Measurements from ENCODE around the gene KBTBD7. TPM values are rescaled to one million over a fixed set of nuclear protein-coding genes. Genes with fewer than 3 reads are reported as not detected.

Gene KBTBD7
- total and polyA plus RNA-seq, 2 of the 8 experiments (the other 6 are each of a cell fraction or from before 2014, with no cell fraction given): 10.2 to 17.4 TPM

GRCh38 chr13:41216160-41216559 is 21.8 kb upstream of the KBTBD7 start:
- Histone ChIP-seq H3K56ac (replicated peaks; ENCODE audit: insufficient read length, low read depth, low read length) (no peak overlapping the region), H2BK15ac (ENCODE audit: low read length) (no peak overlapping the region), H3K14ac (ENCODE audit: insufficient read length) (no peak overlapping the region), H3K9ac (replicated peaks in 1 of 4; ENCODE audit: extremely low read depth in 1 of 4, low read depth in 3 of 4, low read length in 3 of 4) (no peak overlapping the region), H3K23ac (ENCODE audit: insufficient read length) (no peak overlapping the region), H2BK5ac (ENCODE audit: low read depth, low read length) (no peak overlapping the region), H4K91ac (replicated peaks; ENCODE audit: insufficient read length, low read length) (no peak overlapping the region), H2BK12ac (ENCODE audit: low read depth, low read length) (no peak overlapping the region), H3K18ac (ENCODE audit: extremely low read depth, low read length) (no peak overlapping the region), H3K27me3 (replicated peaks in 1 of 4; ENCODE audit: control insufficient read depth in 3 of 4, extremely low read depth in 1 of 4, insufficient read depth in 3 of 4, low read length in 3 of 4) (no peaks in the 10 kb centered on the region), H3K4me1 (replicated peaks in 1 of 4; ENCODE audit: control insufficient read depth in 3 of 4, insufficient read depth in 4 of 4, low read length in 3 of 4) (no peaks in the 10 kb centered on the region), H2AK5ac (ENCODE audit: low read depth, low read length) (no peak overlapping the region), H3K4ac (replicated peaks; ENCODE audit: insufficient read length, low read depth, low read length) (no peak overlapping the region), H4K20me1 (replicated peaks in 1 of 2; ENCODE audit: control insufficient read depth in 1 of 2, insufficient read depth in 2 of 2, low read length in 2 of 2) (no peaks in the 10 kb centered on the region), H3K36me3 (ENCODE audit: control insufficient read depth in 2 of 4, insufficient read depth in 4 of 4, low read length in 3 of 4) (no peaks in the 10 kb centered on the region), H2BK20ac (ENCODE audit: low read length) (no peak overlapping the region), H4K8ac (ENCODE audit: extremely low read depth, insufficient read depth, low read length) (no peak overlapping the region), H3K4me3 (ENCODE audit: extremely low read depth in 1 of 4, insufficient read depth in 2 of 4, low read depth in 3 of 4, low read length in 4 of 4) (no peak overlapping the region), H3K23me2 (ENCODE audit: low read depth, low read length) (no peaks in the 10 kb centered on the region), H3K79me1 (ENCODE audit: low read depth, low read length) (no peaks in the 10 kb centered on the region), H3K79me2 (ENCODE audit: control insufficient read depth in 1 of 2, insufficient read depth in 2 of 2, low read length in 2 of 2) (no peaks in the 10 kb centered on the region), H3K4me2 (ENCODE audit: insufficient read depth in 1 of 2, low read depth in 2 of 2, low read length in 2 of 2) (no peak overlapping the region), H3K27ac (ENCODE audit: low read depth, low read length) (no peak overlapping the region), H2BK120ac (replicated peaks; ENCODE audit: low read depth, low read length) (no peak overlapping the region), H2AFZ (ENCODE audit: low read length) (no peak overlapping the region), H4K5ac (ENCODE audit: insufficient read length, low read depth, low read length) (no peak overlapping the region), H3K9me3 (ENCODE audit: insufficient read depth in 2 of 2, low read depth in 1 of 2, low read length in 1 of 2) (peaks cover 0 to 2% of the 10 kb centered on the region in 2 experiments; a peak in 1 of 4 replicates)
- DNase-seq (ENCODE audit: low read depth in 1 of 2, low spot score in 2 of 2) (no peak), FAIRE-seq (no peak)
- CTCF ChIA-PET (ENCODE audit: partially characterized antibody): interaction anchor here (1.3 kb wide), 1 partner anchor 10 kb away, joined by 3 read pairs; no protein-coding TSS in a partner anchor
- POLR2A ChIA-PET (ENCODE audit: partially characterized antibody): interaction anchor here (1.1 kb wide), 1 partner anchor 112 kb away, joined by 3 read pairs; no protein-coding TSS in a partner anchor
- TF ChIP-seq HDAC2 (IDR thresholded peaks at IDR 0.05; ENCODE audit: borderline replicate concordance in 1 of 2, low read depth in 2 of 2, low read length in 2 of 2) (no peak), SRF (IDR thresholded peaks at IDR 0.05; ENCODE audit: low read depth, low read length) (no peak), HDAC6 (IDR thresholded peaks at IDR 0.05; ENCODE audit: low read depth, low read length) (no peak), SP2 (IDR thresholded peaks at IDR 0.05; ENCODE audit: low read length) (no peak), CHD2 (IDR thresholded peaks at IDR 0.05; ENCODE audit: low read length) (no peak), KDM4A (IDR thresholded peaks at IDR 0.05; ENCODE audit: low read depth, low read length, severe bottlenecking) (no peak), ATF2 (IDR thresholded peaks at IDR 0.05; ENCODE audit: low read length) (no peak)
